ENCODE measurements around the gene DALRD3.
"Not testable (repeated sequence)": the region's sequence is repeated elsewhere in the genome, so short reads cannot be mapped to it uniquely, and the experiment has no call there.

DALRD3 gene

DNA sequence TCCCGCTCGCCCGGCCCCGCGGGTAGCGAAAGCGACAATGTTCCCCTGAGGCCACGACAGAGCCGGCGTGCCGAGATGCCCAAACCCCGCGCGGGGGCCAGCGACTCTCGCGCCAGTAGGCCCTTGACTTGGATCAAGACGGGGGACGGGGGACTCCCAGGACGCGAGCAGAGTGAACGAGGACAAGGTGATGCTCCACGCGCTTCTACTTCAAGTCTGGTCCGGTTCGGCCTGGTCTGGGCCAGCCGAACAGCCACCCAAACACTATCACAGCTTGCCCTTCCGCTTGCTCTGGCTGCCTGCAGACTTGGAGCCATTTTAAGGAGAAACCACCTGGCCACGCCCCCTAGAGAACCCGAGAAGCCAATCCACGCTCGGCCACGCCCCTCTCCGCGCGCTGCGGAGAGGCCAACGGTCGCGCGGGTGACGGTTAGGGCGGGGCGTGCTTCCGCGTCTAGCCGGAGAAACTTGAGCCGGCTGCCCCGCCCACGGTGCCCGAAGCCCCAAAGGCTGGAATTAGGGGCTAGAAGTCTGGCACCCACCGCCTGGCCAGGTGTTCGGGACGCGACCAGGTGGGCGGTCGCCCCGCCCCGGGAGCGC is 2.9 kb upstream of the DALRD3 start:
- peak; percentile 96 to 99 for DNase-seq (ENCODE audit: low read depth in 2 of 2)

- no peak for DNase-seq (ENCODE audit: low read depth in 2 of 2)
Measured at GRCh38 chr3:49020330-49021212, 2.2 kb upstream of the DALRD3 start.

- DNase-seq (ENCODE audit: low read depth in 2 of 2) = no peak
Measured at GRCh38 chr3:49019941-49020329, 1.6 kb upstream of the DALRD3 start.

DNA sequence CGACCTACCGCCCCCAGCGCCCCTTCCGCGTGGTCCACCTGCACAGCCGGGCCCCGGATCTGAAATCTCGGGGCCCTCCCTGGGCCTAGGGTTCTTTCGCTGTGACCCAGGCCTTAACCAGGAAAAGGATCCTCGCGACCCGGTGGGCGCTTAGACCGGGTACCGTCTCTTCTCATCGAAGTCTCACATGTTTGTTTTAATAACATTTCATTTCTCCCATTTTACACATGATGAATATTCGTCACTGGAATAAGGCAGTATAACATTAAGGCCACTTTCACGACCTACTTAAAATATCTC is 277 bp upstream of the DALRD3 start:
- DNase-seq (ENCODE audit: low read depth in 2 of 2) = no peak

GRCh38 chr3:49017229-49017970 is 980 bp downstream of the DALRD3 start:
- DNase-seq (ENCODE audit: low read depth in 2 of 2) = no peak

DNA sequence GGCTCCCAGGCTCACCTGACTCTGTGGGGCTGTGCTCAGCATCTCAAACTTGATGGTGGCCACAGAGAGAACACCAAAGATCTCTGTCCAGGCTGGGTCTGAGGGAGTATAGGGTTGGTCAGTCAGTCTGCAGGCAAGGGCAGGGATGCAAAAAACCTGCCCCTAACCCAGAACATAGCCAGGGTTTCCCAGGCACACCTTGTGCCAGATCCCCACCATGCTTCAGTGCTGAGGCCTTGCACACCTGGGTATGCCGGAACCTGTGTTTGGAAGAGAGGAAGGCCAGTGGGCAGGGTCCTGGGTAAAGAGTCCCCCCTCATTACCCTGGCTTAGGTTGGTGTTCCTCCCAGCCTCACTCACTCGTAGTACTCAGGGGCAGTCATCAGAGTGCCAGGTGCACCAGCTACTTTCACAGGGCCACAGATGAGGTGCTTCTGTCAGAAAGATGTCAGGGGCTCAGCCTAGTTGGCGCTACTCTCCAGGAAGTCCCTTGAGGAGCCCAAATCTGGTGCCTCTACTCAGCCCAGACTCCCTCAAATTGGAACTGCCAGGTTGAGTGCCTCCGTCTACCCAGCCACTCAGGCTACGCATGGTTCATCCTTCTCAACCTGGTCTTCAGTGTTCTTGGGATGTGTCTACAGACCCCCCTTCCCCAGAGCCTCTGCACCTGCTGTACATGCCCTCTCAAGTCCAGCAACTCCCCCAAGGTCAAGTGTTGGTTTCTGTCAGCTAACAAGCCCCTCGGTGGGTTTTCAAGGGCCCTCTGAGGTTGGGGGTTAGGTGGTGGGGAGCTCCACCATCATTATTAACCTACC is 1.8 kb downstream of the DALRD3 start:
- no peak for DNase-seq (ENCODE audit: low read depth in 2 of 2)

GRCh38 chr3:49015765-49016164 is 2.6 kb downstream of the DALRD3 start:
- DNase-seq (ENCODE audit: low read depth in 2 of 2) = no peak

GRCh38 chr3:49015072-49015471 is 3.3 kb downstream of the DALRD3 start:
- DNase-seq (ENCODE audit: low read depth in 2 of 2) = no peak

DNA sequence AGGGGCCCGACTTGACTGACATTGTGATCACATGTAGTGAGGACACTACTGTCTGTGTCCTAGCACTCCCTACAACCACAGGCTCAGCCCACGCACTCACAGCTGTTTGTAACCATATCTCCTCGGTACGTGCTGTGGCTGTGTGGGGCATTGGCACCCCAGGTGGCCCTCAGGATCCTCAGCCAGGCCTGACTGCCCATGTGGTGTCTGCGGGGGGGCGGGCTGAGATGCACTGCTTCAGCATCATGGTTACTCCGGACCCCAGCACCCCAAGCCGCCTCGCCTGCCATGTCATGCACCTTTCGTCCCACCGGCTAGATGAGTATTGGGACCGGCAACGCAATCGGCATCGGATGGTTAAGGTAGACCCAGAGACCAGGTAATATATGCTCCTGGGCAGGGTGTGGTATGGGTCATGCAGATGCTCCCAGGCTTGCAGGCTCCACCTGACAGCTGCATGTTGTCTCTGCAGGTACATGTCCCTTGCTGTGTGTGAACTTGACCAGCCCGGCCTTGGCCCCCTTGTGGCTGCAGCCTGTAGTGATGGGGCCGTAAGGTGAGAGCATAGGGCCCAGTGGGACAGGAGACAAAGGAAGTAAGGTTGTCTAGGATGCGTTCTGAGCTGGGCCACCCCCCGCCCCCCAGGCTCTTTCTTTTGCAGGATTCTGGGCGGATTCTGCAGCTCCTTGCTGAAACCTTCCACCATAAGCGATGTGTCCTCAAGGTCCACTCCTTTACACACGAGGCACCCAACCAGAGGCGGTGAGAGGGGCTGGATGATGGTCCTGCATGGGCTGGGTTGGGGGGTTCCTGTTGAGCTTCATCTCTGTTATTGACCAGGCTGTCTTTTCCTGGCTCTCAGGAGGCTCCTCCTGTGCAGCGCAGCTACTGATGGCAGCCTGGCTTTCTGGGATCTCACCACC is 4.4 kb downstream of the DALRD3 start:
- no peak for DNase-seq (ENCODE audit: low read depth in 2 of 2)

DNA sequence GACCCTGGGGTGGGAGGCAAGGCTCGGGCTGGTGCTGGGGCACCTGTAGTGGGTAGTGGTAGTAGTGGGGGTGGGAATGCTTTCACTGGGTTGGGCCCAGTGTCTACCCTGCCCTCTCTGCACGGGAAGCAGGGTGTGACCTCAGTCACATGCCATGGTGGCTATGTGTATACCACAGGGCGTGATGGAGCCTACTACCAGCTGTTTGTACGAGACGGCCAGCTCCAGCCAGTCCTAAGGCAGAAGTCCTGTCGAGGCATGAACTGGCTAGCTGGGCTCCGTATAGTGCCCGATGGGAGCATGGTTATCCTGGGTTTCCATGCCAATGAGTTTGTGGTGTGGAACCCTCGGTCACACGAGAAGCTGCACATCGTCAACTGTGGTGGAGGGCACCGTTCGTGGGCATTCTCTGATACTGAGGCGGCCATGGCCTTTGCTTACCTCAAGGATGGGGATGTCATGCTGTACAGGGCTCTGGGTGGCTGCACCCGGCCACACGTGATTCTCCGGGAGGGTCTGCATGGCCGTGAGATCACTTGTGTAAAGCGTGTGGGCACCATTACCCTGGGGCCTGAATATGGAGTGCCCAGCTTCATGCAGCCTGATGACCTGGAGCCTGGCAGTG is 5.2 kb downstream of the DALRD3 start:
- DNase-seq (ENCODE audit: low read depth in 2 of 2) = no peak

GRCh38 chr3:49012441-49013017 is 5.9 kb downstream of the DALRD3 start:
- DNase-seq (ENCODE audit: low read depth in 2 of 2) = no peak

DNA sequence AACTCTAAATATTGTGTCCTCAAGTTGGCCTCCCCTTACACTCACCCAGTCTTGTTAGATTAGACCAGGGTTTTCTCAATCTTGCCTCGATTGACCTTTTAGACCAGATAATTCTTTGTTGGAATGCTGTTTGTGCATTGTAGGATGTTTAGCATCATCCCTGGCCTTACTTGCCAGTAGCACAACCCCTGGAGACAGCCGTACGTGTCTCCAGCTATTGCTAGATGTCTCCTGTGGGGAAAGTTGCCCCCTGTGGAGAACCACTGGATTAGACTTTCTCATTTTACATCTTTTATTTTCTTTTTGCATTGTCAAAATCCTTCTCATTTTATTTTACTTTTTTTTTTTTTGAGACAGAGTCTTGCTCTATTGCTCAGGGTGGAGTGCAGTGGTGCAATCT is 9.0 kb downstream of the DALRD3 start:
- DNase-seq (ENCODE audit: low read depth in 2 of 2) = no peak

- DNase-seq (ENCODE audit: low read depth in 2 of 2) = not testable (repeated sequence)
Measured at GRCh38 chr3:49008627-49009026, 9.8 kb downstream of the DALRD3 start.

GRCh38 chr3:49007771-49008528 is 10.4 kb downstream of the DALRD3 start:
- peak; percentile 75 to 86 for DNase-seq (ENCODE audit: low read depth in 2 of 2)

DNA sequence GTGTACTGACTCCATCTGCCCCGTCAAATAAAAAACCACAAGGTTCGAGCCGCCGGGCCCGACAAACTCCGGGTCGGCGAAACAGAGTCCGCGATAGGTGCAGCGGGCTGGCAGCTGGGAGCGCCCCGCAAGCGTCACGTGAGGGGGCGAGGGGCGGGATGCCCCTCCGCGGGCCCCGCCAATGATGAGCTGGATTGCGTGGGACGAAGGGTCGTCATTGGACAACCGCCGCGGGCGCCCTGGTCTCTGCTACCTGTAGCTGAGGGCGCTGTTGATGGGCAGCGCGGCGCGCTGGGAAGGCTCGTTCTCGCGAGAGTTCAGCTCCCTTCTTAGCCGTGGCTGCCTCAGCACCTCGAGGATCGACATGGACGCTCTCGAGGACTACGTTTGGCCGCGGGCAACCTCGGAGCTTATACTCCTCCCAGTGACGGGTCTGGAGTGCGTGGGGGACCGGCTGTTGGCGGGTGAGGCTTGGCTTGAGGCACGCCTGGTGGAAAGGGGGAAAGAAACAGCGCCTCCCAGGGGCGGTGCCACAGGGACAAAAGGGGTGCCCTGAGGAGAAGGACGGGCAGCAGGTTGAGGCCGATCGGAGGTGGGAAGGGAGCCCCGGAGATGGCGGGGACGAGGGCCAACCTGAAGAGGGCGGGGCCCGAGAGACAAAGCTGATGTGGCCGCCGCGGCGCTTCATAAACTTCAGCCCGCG is 11.2 kb downstream of the DALRD3 start, which contains the start of gene WDR6:
TSS of gene WDR6 (plus strand) at position 324 of the 703 bp plus-strand sequence. CDS start at position 365, 41 bp downstream.
- peak; percentile 96 to 97 for DNase-seq (ENCODE audit: low read depth in 2 of 2)

DNA sequence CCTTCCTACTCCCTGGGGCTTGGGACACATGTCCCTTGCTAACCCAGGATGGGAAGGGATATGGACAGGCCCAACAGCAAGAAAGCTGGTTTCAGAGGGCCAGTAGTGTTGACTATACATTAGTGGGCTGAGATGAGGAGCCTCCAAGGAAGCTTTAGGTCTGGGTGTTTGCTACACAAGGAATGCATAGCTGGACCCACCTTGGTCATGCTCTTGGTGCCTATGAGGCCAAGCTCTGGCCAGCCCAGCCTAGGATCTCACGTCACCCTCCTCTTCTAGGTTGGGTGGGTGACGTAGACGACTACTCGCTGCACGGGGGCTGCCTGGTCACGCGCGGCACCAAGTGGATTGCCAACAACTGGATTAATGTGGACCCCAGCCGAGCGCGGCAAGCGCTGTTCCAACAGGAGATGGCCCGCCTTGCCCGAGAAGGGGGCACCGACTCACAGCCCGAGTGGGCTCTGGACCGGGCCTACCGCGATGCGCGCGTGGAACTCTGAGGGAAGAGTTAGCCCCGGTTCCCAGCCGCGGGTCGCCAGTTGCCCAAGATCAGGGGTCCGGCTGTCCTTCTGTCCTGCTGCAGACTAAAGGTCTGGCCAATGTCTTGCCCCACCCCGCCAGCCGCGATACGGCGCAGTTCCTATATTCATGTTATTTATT is 11.8 kb downstream of the DALRD3 start:
- DNase-seq (ENCODE audit: low read depth in 2 of 2) = no peak

DNA sequence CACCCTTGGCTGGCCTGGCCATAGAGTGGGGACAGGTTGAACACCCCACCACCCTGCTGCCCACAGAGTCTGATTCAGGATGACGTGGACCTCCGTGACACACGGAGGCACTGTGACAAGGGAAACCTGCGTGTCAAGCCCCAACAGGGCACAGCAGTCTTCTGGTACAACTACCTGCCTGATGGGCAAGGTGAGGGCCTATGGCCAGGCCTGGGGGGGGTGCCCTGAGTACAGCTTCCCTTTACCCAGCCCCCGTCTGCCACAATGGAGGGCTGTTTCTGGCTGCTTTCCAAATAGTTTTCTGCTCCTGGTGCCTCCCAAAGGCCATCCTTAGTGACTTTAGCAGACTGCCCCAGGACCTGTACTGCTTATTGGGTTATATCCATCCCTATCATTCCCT is 12.4 kb downstream of the DALRD3 start:
- DNase-seq (ENCODE audit: low read depth in 2 of 2) = no peak

DNA sequence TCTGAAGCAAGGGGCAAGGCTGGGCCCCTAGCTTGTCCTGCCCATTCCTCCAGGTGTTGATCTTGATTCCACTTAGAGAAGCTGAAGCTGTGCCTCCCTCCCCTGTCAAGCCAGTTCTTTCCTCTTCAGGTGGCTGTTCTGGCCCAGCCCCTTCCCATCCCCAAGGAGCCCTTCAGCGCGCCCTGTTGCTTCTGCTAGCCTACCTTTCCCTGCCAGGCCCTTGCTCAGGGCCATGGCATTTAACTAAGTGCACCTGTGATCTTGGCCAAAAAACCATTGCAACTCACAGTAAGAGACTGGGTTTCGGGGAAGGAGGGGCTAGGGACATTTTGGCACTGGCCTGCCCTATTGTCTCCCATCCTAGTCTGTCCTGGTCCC is 13.1 kb downstream of the DALRD3 start:
- no peak for DNase-seq (ENCODE audit: low read depth in 2 of 2)
